Mononuclear cell (primary cell): ENCODE measurements around the gene RPL22. TPM values are rescaled to one million over a fixed set of nuclear protein-coding genes. Genes with fewer than 3 reads are reported as not detected.
"Not testable (repeated sequence)": the region's sequence is repeated elsewhere in the genome, so short reads cannot be mapped to it uniquely, and the experiment has no call there.

ENCODE experiments used
- H3K27me3 ChIP-seq: 2 replicates; pipeline ENCODE4 v1.6.0; 2011; ENCODE audit warnings: low read length, control low read depth; ENCODE audit not compliant: insufficient read depth
- H3K4me1 ChIP-seq: 2 replicates; pipeline ENCODE4 v1.5.1; 2011; ENCODE audit warnings: mild to moderate bottlenecking, low read length, control low read depth; ENCODE audit not compliant: insufficient read depth
- H3K4me3 ChIP-seq: 2 replicates; pipeline ENCODE4 v1.5.1; 2011; ENCODE audit warnings: mild to moderate bottlenecking, low read length, moderate library complexity
- H3K9me3 ChIP-seq: 2 replicates; pipeline ENCODE4 v1.5.1; 2011; ENCODE audit warnings: low read depth, mild to moderate bottlenecking, control low read depth, low read length
- total RNA-seq: library from RNA; depleted of rRNA; stranded (reverse); fragments of >200 nt; gene quantifications from one replicate; pipeline ENCODE4 v1.2.3, GENCODE V29; 2012

Gene RPL22
- total RNA-seq, 1 donor: 224 TPM

GRCh38 chr1:6239950-6240768 is 40.8 kb upstream of the RPL22 start:
- Histone ChIP-seq H3K27me3 (peaks cover 45% of the 10 kb centered on the region), H3K4me1 (peaks cover 3% of the 10 kb centered on the region), H3K9me3 (no peaks in the 10 kb centered on the region), H3K4me3 (no peak overlapping the region)

- H3K4me3 ChIP-seq: no peak overlapping the region
- H3K27me3 ChIP-seq: peaks cover 40% of the 10 kb centered on the region
- peaks cover 9% of the 10 kb centered on the region for H3K4me1 ChIP-seq
- no peaks in the 10 kb centered on the region for H3K9me3 ChIP-seq
Observed at GRCh38 chr1:6239213-6239752, 39.9 kb upstream of the RPL22 start.

GRCh38 chr1:6237093-6237492 is 37.7 kb upstream of the RPL22 start:
- Histone ChIP-seq H3K27me3 (peaks cover 26% of the 10 kb centered on the region), H3K4me3 (no peak overlapping the region), H3K9me3 (no peaks in the 10 kb centered on the region), H3K4me1 (peaks cover 9% of the 10 kb centered on the region)

- H3K9me3 ChIP-seq: no peaks in the 10 kb centered on the region
- peak overlapping the region; percentile 53 for H3K4me3 ChIP-seq
- peaks cover 9% of the 10 kb centered on the region for H3K4me1 ChIP-seq
- peaks cover 14% of the 10 kb centered on the region for H3K27me3 ChIP-seq
Observed at GRCh38 chr1:6235296-6235677, 35.9 kb upstream of the RPL22 start.

- H3K4me3 ChIP-seq: peak overlapping the region; percentile 53
Observed at GRCh38 chr1:6234502-6235295, 35.3 kb upstream of the RPL22 start.

GRCh38 chr1:6233376-6233775 is 34.0 kb upstream of the RPL22 start:
- H3K4me3 ChIP-seq: no peak overlapping the region
- no peaks in the 10 kb centered on the region for H3K27me3 ChIP-seq
- H3K9me3 ChIP-seq: no peaks in the 10 kb centered on the region
- peaks cover 9% of the 10 kb centered on the region for H3K4me1 ChIP-seq

More at GRCh38 chr1:6234502-6235295, 35.3 kb upstream of the RPL22 start:
- H3K9me3 ChIP-seq: no peaks in the 10 kb centered on the region
- H3K27me3 ChIP-seq: peaks cover 8% of the 10 kb centered on the region
- peaks cover 9% of the 10 kb centered on the region for H3K4me1 ChIP-seq

- Histone ChIP-seq H3K4me1 (no peaks in the 10 kb centered on the region), H3K27me3 (no peaks in the 10 kb centered on the region), H3K9me3 (no peaks in the 10 kb centered on the region), H3K4me3 (no peak overlapping the region)
Observed at GRCh38 chr1:6225651-6226050, 26.3 kb upstream of the RPL22 start.

GRCh38 chr1:6224718-6225117 is 25.3 kb upstream of the RPL22 start:
- Histone ChIP-seq H3K4me3 (no peak overlapping the region), H3K4me1 (no peaks in the 10 kb centered on the region), H3K27me3 (no peaks in the 10 kb centered on the region), H3K9me3 (no peaks in the 10 kb centered on the region)

- Histone ChIP-seq H3K27me3 (no peaks in the 10 kb centered on the region), H3K4me3 (no peak overlapping the region), H3K9me3 (no peaks in the 10 kb centered on the region), H3K4me1 (no peaks in the 10 kb centered on the region)
Observed at GRCh38 chr1:6223617-6224016, 24.2 kb upstream of the RPL22 start.

GRCh38 chr1:6222636-6223035 is 23.2 kb upstream of the RPL22 start:
- H3K27me3 ChIP-seq: no peaks in the 10 kb centered on the region
- no peak overlapping the region for H3K4me3 ChIP-seq
- H3K9me3 ChIP-seq: no peaks in the 10 kb centered on the region

GRCh38 chr1:6221210-6221784 is 21.9 kb upstream of the RPL22 start:
- no peak overlapping the region for H3K4me3 ChIP-seq
- no peaks in the 10 kb centered on the region for H3K4me1 ChIP-seq
- H3K9me3 ChIP-seq: no peaks in the 10 kb centered on the region
- H3K27me3 ChIP-seq: no peaks in the 10 kb centered on the region

More at GRCh38 chr1:6222636-6223035, 23.2 kb upstream of the RPL22 start:
- no peaks in the 10 kb centered on the region for H3K4me1 ChIP-seq

GRCh38 chr1:6220236-6220635 is 20.8 kb upstream of the RPL22 start:
- H3K4me3 ChIP-seq: no peak overlapping the region
- H3K9me3 ChIP-seq: no peaks in the 10 kb centered on the region
- H3K4me1 ChIP-seq: no peaks in the 10 kb centered on the region
- H3K27me3 ChIP-seq: no peaks in the 10 kb centered on the region

GRCh38 chr1:6219641-6220040 is 20.2 kb upstream of the RPL22 start:
- not testable (repeated sequence) for H3K9me3 ChIP-seq, H3K4me1 ChIP-seq, H3K4me3 ChIP-seq, H3K27me3 ChIP-seq

- Histone ChIP-seq H3K4me3 (no peak overlapping the region), H3K4me1 (no peaks in the 10 kb centered on the region), H3K9me3 (no peaks in the 10 kb centered on the region), H3K27me3 (no peaks in the 10 kb centered on the region)
Observed at GRCh38 chr1:6218375-6219164, 19.2 kb upstream of the RPL22 start.
